ENCODE measurements around the gene LRRC4C. TPM values are rescaled to one million over a fixed set of nuclear protein-coding genes. Genes with fewer than 3 reads are reported as not detected.

Gene LRRC4C
- polyA plus RNA-seq, 1 of the 3 experiments (the other 2 are of a cell fraction), result 0.16 TPM

GRCh38 chr11:40842750-40843339 is 616.6 kb downstream of the LRRC4C start:
- Histone ChIP-seq H2AFZ (ENCODE audit: low read depth) (no peak overlapping the region), H3K9me2 (no peaks in the 10 kb centered on the region), H3K79me2 (ENCODE audit: insufficient read depth) (no peaks in the 10 kb centered on the region), H3K36me3 (replicated peaks in 1 of 2; ENCODE audit: control insufficient read depth in 1 of 2, insufficient read depth in 2 of 2, low read length in 1 of 2) (no peaks in the 10 kb centered on the region), H3K4me1 (ENCODE audit: control insufficient read depth in 1 of 2, insufficient read depth in 2 of 2, low read depth in 1 of 2, low read length in 1 of 2) (no peaks in the 10 kb centered on the region), H3K4me2 (no peak overlapping the region), H3K9ac (no peak overlapping the region), H3F3A (replicated peaks; ENCODE audit: insufficient read depth) (no peaks in the 10 kb centered on the region), H3K9me3 (no peaks in the 10 kb centered on the region), H3K27ac (ENCODE audit: low read depth in 2 of 2, low read length in 1 of 2) (no peak overlapping the region), H4K20me1 (ENCODE audit: insufficient read depth) (no peaks in the 10 kb centered on the region), H3K27me3 (ENCODE audit: insufficient read depth) (no peaks in the 10 kb centered on the region), H3K4me3 (ENCODE audit: low read depth in 2 of 2, low read length in 1 of 2) (no peak overlapping the region)
- TF ChIP-seq TEAD4 (IDR thresholded peaks at IDR 0.05; ENCODE audit: borderline replicate concordance, insufficient read depth) (no peak), USF2 (IDR thresholded peaks at IDR 0.05; ENCODE audit: borderline replicate concordance, low read depth, low read length) (no peak), POLR2AphosphoS5 (IDR thresholded peaks at IDR 0.05; ENCODE audit: low read depth, low read length) (no peak), ZBTB33 (IDR thresholded peaks at IDR 0.05; ENCODE audit: borderline replicate concordance, low read depth) (no peak), RXRA (IDR thresholded peaks at IDR 0.05; ENCODE audit: borderline replicate concordance, low read depth) (no peak), NFIC (IDR thresholded peaks at IDR 0.05; ENCODE audit: borderline replicate concordance) (no peak), GATA2 (CRISPR knock-in tag; IDR thresholded peaks at IDR 0.05) (no peak), USF1 (IDR thresholded peaks at IDR 0.05; ENCODE audit: borderline replicate concordance, low read depth) (no peak), NRF1 (IDR thresholded peaks at IDR 0.05; ENCODE audit: low read depth, low read length) (no peak)
- 5% methylated on average over 5 of the region's 5 CpGs for WGBS (ENCODE audit: low lambda C conversion rate)
- CTCF ChIA-PET, result no interaction called here
- no peak for DNase-seq
- POLR2A ChIA-PET, result no interaction called here

GRCh38 chr11:40841231-40841630 is 618.2 kb downstream of the LRRC4C start:
- Histone ChIP-seq H3F3A (replicated peaks; ENCODE audit: insufficient read depth) (no peaks in the 10 kb centered on the region), H3K27ac (ENCODE audit: low read depth in 2 of 2, low read length in 1 of 2) (no peak overlapping the region), H2AFZ (ENCODE audit: low read depth) (no peak overlapping the region), H3K27me3 (ENCODE audit: insufficient read depth) (no peaks in the 10 kb centered on the region), H3K4me3 (ENCODE audit: low read depth in 2 of 2, low read length in 1 of 2) (no peak overlapping the region), H3K4me1 (ENCODE audit: control insufficient read depth in 1 of 2, insufficient read depth in 2 of 2, low read depth in 1 of 2, low read length in 1 of 2) (no peaks in the 10 kb centered on the region), H4K20me1 (ENCODE audit: insufficient read depth) (no peaks in the 10 kb centered on the region), H3K36me3 (replicated peaks in 1 of 2; ENCODE audit: control insufficient read depth in 1 of 2, insufficient read depth in 2 of 2, low read length in 1 of 2) (no peaks in the 10 kb centered on the region), H3K9me3 (no peaks in the 10 kb centered on the region), H3K9me2 (no peaks in the 10 kb centered on the region), H3K79me2 (ENCODE audit: insufficient read depth) (no peaks in the 10 kb centered on the region), H3K4me2 (no peak overlapping the region), H3K9ac (no peak overlapping the region)
- CTCF ChIA-PET, result no interaction called here
- DNase-seq, result no peak
- POLR2A ChIA-PET, result no interaction called here
- 0% methylated on average over 1 of the region's 1 CpG for WGBS (ENCODE audit: low lambda C conversion rate)
- no peak for TF ChIP-seq ELF1 (IDR thresholded peaks at IDR 0.05)
- no peak for TF ChIP-seq USF1 (IDR thresholded peaks at IDR 0.05; ENCODE audit: borderline replicate concordance, low read depth)
- no peak for TF ChIP-seq CTCF (IDR thresholded peaks at IDR 0.05)
- no peak for TF ChIP-seq TCF12 (IDR thresholded peaks at IDR 0.05)
- no peak for TF ChIP-seq POLR2AphosphoS5 (IDR thresholded peaks at IDR 0.05; ENCODE audit: low read depth, low read length)
- no peak for TF ChIP-seq USF2 (IDR thresholded peaks at IDR 0.05; ENCODE audit: borderline replicate concordance, low read depth, low read length)
- TF ChIP-seq NFIC (IDR thresholded peaks at IDR 0.05; ENCODE audit: borderline replicate concordance), result no peak
- TF ChIP-seq RXRA (IDR thresholded peaks at IDR 0.05; ENCODE audit: borderline replicate concordance, low read depth), result no peak
- no peak for TF ChIP-seq RAD21 (IDR thresholded peaks at IDR 0.05; ENCODE audit: low read length)
- no peak for TF ChIP-seq ZBTB33 (IDR thresholded peaks at IDR 0.05; ENCODE audit: borderline replicate concordance, low read depth)
- TF ChIP-seq FOXM1 (IDR thresholded peaks at IDR 0.05; ENCODE audit: low read depth), result no peak
- TF ChIP-seq SIN3A (IDR thresholded peaks at IDR 0.05; ENCODE audit: borderline replicate concordance, low read depth, low read length), result no peak
- no peak for TF ChIP-seq TAF1 (IDR thresholded peaks at IDR 0.05; ENCODE audit: borderline replicate concordance, low read depth, low read length)

All from SK-N-SH (cell line).